ENCODE results near the gene ADRA2B.
"Not testable (repeated sequence)": the region's sequence is repeated elsewhere in the genome, so short reads cannot be mapped to it uniquely, and the experiment has no call there.

Gene ADRA2B

DNA sequence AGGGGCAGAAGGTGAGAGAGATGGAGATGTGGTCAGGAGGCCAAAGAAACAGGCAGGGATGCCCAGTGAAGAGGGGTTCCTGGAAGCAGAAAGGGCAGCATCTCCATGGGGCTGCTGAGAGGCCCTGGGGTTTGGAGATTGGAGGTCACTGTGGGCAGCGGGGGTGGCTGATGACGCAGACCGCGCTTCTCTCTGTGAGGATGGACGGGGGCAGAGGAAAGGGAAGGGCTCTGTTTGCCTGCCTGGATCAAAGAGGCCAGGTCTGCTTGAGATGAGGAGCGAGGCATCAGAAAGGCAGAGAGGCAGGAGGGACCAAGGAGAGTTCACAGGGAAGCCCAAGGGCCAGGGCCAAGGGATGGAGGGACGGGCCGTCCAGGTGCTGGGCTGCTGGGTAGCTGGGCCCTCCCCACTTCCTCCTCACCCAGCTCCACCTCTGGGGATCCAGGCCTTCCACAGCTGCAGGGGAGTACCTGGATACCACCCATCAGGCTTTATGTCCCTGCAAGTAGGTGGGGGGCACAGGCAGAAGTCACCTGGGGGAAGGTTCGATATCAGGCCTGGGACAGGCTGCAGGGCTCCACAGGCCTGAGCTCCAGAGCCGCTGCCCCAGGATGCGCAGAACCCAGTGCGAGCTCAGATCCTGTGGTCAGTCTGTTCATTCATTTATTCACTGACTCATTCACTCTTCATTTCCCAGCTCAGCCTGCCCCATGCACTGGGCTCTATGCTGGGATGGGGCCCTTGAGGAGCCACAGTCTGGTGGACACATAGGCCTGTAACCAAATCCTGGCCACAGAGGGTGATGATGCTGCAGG lies 30.6 kb downstream of the ADRA2B start:
- no peak for DNase-seq

DNA sequence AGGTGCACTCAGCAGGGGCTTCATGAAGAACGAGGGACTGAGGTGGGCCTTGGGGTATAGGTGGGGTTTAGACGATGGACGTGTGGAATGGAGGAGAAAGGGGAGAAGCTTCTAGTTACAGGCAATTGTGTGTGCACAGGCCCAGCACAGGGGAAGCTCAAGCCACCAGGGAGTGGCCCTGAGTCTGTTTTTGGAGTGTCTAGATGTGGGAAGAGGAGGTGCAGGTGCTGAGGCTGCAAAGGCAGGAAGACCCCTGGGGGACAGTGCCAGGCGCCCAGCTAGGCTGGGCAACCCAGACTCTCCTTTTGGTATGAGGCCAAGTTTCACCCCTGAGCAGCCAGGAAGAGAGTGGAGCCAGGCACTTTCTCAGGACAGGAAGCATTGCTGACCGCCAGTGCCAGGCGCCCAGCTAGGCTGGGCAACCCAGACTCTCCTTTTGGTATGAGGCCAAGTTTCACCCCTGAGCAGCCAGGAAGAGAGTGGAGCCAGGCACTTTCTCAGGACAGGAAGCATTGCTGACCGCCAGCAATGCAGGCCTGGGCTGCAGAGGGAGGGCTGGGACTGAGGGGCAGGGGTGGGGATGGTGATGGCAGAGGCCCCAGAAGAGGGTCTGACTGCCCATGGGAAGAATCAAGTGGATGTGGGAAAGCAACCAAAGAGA lies 31.4 kb downstream of the ADRA2B start:
- DNase-seq: not testable (repeated sequence)

DNA sequence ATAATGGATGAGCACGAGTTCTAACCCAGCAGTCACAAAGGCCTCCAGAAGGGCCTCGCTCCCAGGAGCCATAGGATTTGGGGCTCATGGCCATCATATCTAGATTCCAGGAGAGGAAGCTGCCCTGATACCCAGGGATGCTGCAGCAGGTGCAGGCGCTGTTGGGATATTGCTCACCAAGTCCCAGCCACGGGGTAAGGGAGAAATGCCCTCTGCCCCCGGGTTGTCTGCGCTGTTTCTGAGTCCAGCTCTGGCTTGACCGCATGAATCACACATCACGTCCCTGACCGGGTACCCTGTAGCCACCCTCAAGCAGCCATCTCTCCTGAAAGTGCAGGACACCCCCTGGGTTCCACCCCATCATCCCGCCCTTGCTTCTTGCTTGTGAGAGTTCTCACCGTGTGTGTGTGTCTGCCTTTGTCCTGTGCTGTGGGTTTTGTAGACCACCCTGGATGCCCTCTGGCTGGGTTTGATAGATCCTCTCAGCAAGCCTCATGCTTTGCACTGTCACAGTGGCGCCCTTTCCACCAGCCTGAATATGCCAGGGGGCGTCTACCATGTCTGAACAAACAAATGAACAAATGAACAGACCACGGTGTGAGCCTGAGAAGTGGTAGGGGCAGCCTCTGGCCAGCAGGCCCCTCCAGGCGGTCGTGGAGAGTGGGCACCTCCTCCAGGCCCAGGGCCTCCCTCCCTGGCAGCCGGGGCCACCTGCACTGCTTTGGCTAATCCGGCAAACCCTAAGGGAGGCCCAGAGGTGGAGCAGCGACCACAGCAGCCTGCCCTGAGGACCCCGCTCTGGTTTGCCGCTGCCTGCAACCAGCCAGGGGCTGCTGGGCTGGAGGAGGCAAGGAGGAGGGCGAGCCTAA lies 32.1 kb downstream of the ADRA2B start:
- no peak for DNase-seq

DNA sequence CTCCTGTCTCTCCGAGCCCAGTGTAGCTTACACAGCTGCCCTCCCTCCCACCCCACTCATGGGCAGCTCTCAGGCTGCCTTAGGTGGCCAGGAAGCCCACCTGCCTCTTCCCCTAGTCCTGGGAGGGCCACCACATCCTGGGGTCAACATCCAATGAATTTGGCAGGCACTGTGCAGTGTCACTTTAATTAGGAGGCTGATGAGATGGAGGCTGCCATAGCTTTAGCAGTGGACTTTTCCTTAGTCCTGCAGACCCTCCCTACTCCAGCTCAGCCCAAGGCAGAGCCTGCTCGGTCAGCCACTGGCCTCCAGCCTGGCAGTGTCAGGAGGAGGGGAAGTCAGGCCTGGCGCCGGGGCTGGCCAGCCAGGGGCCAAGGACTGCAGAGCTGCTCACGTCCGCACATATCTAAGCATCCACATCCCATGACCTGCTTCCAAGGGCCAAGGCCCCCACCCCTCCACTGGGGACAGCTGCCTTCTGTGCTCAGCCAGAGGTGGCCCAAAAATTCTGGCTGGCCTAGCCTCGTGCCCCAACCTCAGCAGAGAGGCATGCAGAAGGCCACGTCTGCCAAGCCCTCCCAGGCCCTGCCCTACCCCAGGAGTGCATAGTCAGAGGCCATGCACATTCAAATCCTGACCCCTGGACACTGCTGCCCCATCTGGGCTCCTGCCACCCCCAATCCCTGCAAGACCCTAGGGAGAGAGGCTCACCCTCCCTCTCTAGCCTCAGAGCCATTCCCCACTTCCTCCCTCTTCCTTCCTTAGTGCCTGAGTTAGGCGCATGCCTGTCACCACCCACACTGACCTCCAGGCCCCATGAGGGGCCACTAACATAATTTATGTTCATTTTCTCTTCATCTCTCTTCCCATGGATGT lies 33.1 kb downstream of the ADRA2B start:
- DNase-seq: no peak

DNA sequence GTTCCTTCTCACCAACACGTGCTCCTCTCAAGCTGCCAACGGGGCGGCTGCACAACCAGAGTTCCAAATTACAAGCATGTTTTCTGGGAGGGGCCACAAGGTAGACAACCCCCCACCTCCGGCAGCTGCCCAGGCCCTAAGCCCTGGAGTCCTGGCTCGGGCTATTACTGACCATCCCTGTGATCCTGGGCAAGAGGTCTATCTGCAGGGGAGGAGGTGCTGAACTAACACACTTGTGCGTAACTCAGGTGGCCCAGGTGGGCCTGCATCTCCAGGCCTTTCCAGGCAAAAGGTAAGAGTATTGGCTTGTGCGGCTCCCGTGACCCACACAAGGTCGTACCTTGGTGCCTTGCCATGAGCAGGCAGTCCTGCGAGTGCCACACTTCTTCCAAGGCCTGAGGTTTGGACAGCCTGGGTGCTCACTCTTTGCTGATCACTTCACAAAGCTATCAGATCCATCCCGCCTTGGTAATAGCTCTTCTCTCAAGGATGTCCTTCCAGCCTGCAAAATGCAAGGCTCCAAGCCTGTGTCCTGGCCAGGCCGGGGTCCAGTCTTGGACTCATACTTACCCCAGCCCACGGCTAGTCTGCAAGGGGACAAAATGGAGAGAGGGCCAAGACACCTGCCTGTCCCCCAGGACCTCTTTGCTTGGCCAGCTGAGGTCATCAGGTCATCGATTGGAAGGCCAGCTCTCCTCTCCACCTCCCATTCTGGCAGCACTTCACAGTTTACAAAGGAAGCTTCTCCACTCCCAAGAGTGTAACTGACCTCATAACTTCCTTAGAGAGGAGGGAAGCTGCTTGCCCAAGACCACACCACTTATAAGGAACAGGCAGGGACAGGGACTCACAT lies 33.9 kb downstream of the ADRA2B start:
- no peak for DNase-seq

DNA sequence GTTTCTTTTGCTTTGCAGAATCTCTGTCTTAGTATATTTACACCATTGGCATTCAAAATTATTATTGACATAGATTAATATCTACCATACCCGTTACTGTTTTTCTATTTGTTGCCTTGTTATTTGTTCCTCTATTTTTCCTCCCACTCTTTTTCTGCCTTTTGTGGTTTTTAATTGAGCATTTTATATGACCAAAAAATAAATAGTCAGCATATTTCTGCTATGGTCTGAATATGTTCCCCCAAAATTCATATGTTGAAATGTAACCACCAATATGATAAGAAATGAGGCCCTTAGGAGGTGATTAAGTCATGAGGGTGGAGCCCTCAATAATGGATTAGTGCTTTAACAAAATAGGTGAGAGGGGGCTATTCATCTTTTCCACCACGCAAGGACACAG lies 35.3 kb downstream of the ADRA2B start:
- DNase-seq: no peak

DNA sequence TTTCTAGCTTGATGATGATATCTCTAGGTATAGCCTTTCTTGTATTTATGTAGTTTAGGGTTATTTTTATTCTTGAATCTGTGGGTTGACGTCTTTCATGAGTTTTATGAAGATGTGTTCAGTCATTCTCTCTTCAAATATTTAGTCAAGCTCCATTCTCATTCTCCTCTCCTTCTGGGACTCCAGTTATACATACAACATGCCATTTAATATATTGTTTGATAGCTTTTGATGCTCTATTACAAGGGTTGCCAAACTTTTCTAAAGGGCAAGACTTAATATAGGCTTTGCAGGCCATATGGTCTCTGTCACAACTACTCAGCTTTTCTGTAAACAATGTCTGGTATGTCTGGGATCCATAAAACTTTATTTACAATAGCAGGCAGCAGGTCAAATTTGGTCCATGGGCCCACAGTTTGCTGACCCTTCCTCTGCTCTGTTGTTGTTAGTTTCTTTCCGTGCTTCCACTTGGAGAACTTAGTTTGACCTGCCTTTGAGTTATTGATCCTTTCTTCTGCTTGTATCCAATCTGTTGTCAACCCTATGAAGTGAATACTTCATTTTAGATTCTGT lies 41.1 kb downstream of the ADRA2B start:
- DNase-seq: no peak

DNA sequence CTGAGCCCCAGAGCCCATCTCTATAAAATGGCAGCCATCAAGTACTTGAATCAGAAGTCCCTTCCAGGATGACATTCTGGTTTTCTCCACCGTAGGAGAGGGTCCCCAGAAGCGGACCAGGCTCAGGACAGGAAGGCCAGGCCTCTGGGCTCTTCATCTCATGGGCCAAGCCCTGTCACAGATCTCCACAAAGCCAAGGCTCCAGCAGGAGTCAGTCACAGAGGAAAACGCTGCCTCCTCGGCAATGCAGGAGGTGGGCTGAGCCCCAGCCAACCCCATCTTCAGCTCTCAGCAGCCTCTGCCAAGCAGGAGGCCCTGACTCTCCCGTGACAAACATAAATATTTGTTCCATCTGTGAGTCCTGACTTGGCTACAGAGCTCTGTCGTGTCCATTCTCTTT lies 42.2 kb downstream of the ADRA2B start:
- no peak for DNase-seq

DNA sequence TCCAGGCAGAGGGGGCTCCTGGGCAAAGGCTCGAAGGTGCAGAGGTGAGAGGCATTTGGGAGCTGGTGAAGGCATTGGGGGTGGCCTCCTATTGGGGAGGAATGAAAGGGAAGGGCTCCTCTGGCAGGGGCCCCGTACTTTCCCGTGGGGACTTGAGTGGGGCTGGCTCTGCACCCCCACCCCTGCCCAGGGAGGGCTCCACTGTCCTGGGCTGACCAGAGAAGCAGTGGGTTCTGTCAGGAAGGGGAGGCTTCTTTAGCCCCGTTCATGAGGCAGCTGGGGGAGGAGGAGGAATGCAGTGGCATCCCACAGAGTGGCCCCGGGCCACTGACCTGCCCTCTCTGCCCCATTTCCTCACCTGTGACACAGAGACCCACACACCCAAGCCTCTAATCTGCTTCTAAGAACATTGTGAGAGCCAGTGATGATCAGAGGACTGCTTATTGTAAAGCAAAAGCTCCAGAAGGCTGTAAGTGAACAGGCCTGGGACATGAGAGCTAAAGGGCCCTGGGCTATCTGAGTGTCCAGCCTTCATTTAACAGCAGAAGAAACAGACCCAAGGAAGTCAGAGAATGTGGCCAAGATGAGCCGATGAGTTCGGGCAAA lies 43.1 kb downstream of the ADRA2B start:
- DNase-seq: no peak

DNA sequence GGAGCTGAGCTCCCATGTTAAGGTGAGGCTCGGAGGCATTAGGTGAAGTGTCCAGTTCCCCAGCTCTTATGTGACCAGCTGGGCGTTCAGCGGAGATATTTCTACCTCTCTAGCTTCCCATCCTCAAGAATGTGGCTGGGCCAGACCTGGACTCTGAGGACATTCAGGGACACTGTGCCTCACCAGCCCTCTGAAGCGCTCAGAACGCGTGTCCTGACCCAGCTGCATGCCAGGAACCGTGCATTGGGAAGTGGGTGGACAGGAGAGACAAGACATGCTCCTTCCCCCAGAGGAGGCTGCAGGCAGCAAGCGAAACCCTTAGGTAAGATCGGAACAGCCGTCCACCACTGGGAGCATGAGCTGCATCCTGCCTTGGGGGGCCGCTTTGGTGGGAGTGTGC lies 43.6 kb downstream of the ADRA2B start:
- DNase-seq: no peak

DNA sequence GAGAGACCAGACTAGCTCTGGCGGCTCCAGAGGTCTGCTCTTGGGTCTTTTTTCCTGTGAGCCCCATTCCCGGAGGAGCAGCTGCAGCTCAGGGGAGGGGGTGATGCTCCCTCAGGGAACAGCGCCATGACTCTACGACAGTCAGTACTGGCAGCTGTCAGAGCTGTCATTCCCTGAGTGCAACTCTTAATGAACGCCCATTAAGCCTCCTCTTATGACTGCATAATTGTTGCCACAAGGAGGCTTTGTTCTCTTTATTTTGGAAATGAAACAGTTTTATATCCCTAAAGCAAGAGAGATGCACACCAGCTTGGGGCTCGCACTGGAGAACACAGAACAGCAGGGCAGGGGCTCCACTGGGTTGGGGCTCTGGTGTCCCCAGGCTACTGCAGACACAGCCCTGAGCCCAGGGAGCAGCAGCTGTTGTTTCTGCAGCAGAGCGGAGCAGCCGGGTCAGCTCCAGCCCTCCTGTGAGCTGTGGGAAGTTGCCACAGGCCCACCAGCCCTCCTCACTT lies 44.3 kb downstream of the ADRA2B start:
- DNase-seq: not testable (repeated sequence)

DNA sequence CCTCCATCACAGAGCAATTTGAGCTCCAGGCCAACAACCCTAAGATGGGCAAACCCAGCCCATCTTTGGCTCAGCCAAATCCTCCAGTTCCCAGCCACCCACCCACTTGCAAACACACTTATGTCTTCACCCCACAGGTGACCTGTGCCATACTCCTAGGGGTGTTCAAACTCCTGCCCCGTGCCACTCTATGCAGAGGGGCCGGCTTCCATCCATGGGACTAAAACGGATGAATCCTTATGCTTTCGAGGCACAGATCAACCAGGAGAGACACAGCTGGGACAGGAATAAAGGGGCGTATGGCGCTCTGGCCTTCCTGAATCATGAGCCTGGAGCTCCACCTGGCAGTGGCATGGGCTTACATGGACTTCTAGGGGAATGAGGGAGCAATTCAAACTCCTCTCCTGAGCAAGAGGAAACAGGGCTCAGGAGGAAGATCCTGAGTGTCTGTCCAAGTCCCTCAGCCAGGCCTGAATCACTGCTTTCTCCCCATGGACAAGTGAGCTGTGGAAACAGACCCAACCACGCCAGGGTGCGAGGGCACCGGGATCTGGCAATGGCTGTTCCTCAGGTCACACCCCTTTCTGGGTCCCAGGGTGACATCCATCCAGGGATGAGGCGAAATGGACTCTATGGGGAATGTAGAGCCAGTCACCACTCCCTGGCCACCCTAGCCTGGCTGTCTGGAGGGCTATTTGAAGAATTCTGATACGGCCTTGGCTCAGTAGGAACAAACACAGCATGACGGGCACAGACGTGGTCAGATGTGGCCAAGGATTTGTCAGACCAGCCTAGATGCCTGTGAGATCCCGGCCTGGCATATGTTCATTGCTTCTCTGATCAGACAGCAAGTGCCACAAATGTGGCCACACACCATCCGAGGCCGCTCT lies 45.0 kb downstream of the ADRA2B start:
- not testable (repeated sequence) for DNase-seq

DNA sequence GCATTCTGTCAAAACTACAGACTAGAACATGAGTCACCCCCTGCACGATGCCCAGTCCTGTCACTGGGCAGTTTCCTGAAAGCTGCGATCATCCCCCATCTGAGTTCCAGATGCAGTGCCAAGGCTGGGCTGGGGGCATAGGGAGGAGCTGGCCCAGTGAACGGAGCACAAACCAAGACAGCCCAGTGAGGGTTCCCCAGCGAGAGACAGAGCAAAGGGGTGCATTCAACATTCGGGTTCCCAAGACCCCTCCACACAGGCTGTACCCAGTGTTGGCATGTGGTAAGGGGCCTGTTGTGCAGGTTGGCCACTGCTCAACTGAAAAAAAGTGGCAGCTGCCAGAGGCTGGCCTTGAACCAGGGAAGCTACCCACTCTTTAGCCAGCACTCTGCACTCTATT lies 46.0 kb downstream of the ADRA2B start:
- not testable (repeated sequence) for DNase-seq

DNA sequence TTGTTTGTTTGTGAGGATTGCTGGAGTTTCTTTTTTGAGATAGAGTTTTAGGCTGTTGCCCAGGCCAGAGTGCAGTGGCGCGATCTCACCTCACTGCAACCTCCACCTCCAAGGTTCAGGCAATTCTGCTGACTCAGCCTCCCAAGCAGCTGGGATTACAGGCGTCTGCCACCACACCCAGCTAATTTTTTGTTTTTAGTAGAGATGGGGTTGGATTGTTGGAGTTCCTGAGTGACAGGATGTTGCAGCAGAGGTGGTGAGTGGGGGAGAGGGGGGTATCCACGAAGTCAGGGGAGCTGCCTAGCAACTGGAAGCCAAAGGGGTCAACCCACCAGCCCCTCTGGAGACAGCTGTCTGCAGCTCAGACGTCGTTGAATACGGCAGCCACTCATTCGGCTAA lies 46.5 kb downstream of the ADRA2B start:
- DNase-seq: not testable (repeated sequence)

DNA sequence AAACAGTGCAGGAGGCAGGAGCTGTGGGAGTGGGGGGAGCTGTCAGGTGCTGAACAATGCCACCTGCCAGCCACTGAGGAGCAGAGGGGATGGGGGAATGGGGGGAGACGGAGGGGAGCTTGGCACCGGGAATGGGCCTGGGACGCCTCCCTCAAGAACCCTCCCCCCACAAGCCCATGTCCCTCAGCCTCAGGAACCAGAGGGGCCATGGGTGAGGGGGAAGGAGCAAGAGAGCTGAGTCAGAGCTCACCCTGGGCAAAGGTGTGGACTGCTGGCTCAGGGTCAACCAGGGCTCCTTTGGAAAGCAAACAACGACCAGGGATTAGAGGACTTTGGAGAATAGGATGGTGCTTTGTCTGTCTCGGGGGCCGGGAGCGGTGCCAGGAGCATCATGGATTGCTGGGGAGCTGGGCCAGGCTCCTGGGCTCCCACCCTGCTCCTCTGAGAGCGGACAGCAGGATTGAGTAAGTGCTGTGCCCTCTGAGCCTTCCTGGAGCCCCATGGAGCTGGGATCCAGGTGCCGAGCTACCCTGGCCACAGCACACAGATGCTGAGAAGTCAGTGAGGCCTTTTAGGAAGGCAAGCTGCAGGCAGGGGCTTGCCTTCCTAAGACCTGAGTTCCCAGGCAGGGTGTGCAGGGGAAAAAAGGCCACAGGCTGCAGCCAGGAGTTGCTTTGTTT lies 48.3 kb downstream of the ADRA2B start:
- DNase-seq: not testable (repeated sequence)

DNA sequence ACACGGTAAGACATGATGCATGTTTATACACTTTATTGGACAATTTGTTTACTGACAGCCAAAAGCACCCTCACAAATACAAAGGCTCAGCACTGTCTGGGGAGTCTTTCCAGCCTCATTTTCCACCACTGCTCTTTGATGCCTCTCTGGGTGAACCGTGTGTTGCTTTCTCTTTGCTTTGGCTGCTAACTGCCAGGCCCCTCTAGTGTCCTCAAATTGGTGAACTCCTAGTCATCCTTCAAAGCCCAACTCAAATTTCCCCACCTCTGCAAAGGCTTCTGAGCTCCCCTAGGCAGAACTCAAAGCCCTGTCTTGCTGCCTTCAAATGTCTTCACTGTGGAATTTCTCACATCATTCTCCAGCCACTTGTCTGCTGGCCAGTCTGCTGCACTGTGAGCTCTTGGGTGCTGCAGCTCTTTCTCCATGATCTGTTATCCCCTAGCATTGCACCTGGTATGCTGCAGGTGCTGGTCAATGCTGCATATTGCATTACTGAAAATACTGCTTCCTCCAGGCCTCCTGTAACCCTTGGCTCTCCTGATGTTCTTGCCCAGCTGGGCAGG lies 49.2 kb downstream of the ADRA2B start:
- DNase-seq: not testable (repeated sequence)

DNA sequence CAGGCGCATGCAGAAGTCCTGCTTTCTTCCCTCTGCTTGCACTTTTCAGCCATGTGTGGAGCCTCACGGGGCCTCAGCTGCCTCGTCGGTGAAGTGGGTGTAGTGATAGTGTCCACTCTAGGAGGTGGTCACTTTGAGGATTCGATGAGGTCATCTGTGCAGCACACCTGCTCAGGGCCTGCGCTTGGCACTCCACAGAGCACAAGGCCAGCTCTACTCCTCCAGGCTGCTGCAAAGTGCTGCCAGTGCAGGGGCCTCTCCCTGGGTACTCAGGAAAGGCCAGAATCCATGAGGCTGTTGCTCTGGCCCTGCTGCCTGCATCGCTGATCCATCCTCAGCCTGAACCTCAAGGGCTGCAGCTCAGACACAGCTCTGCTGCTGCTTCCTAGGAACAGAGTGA lies 49.9 kb downstream of the ADRA2B start:
- not testable (repeated sequence) for DNase-seq

DNA sequence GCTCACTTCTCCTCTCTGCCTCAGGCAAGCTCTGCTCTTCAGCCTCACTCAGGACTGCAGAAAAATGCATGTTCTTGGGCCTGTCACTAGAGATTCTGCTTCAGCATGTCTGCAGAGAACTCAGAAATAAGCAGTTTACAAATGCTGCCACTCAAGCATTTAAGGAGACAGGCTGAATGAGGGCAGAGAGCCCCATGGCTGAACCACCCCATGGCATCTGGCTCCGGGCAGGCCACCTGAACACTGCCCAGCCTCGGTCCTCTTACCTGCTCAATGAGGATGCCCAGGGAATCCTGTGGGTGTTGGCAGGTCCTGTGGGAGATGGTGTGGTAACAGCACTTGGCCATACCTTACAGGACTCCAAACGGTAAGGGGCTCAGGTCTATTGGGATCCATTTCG lies 50.4 kb downstream of the ADRA2B start:
- DNase-seq: not testable (repeated sequence)

All from fibroblast of skin of scalp (primary cell).